GM21529 (cell line): Measurements from ENCODE around the gene SLC5A5.
"Not testable (repeated sequence)": the region's sequence is repeated elsewhere in the genome, so short reads cannot be mapped to it uniquely, and the experiment has no call there.

Experiments
- ATAC-seq: cut with Tn5 transposase; IDR thresholded peaks from one replicate; pipeline ENCODE4 v1.9.1; 2021; ENCODE audit not compliant: unreplicated experiment

The SLC5A5 gene

DNA sequence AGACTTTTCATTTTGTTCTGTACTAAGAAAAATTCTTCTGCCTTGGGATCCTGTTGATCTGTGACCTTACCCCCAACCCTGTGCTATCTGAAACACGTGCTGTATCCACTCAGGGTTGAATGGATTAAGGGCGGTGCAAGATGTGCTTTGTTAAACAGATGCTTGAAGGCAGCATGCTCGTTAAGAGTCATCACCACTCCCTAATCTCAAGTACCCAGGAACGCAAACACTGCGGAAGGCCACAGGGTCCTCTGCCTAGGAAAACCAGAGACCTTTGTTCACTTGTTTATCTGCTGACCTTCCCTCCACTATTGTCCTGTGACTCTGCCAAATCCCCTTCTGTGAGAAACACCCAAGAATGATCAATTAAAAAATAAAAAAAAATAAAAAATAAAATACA is 47.4 kb downstream of the SLC5A5 start:
- ATAC-seq: not testable (repeated sequence)

DNA sequence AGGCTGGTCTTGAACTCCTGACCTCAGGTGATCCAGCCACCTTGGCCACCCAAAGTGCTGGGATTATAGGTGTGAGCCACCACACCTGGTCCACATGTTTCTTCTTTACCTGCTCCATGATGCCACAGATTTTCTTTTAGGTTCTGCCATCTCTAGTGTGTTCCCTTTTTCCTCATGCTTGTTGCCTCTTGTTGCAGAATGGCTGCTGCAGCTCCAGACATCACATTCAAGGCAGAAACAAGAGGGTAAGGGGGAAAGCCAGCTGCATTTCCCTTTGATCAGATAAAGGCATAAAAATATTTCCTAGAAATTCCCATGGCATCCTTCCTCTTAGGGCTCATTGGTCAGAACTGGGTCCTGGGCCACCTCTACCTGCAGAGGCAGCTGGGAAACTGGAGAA is 48.8 kb downstream of the SLC5A5 start:
- ATAC-seq: no peak

DNA sequence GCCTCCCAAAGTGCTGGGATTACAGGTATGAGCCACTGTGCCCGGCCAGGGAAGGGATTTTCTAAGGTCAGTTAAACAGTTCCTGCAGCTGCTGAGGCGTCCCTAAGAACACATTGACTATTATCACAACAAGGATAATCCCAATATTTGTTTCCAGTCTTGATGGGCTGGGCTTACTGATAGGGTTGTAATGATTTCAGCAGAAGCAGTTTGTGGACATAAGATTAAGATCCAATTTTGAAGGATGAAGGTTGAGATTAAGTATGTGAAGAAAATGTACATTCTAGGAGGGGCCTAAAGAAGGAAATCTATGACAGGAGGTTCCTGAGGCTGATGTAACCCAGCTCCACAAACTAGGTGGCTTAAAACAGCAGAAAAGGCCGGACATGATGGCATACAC is 50.4 kb downstream of the SLC5A5 start:
- ATAC-seq: no peak

DNA sequence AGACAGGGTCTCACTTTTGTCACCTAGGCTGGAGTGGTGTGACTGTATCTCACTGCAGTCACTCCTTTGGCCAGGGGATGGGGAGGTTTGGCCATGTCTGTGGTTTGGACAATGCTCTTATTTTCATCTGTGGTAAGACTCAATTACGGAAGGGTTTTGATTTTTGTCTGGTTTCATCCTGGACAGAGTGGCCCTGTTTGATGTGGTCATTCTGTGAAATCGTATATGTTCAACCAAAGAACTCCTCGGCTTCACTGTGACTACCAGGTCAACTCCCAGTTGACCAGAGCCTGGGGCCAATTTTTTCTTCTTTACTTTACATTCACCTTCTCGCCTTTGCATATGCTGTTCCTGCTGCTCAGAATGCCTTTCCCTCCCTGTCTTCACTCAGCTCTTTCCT is 54.3 kb downstream of the SLC5A5 start:
- ATAC-seq: no peak

DNA sequence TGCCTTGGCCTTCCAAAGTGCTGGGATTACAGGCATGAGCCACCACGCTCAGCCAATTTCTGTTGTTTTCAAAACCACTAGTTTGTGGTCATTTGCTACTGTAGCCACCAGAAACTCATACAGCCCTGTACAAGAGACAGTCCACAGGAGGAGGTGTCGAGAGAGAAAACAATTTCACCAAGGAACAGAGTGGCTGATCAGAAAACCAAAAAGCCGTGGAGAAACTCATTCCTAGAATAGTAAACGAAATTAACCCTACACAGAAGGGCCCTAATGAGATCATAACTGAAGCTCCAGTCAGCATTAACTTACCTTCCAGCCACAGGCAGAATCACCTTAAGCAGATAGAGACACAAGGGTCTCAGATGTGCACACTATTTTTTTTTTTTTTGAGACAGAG is 57.3 kb downstream of the SLC5A5 start:
- ATAC-seq: no peak

DNA sequence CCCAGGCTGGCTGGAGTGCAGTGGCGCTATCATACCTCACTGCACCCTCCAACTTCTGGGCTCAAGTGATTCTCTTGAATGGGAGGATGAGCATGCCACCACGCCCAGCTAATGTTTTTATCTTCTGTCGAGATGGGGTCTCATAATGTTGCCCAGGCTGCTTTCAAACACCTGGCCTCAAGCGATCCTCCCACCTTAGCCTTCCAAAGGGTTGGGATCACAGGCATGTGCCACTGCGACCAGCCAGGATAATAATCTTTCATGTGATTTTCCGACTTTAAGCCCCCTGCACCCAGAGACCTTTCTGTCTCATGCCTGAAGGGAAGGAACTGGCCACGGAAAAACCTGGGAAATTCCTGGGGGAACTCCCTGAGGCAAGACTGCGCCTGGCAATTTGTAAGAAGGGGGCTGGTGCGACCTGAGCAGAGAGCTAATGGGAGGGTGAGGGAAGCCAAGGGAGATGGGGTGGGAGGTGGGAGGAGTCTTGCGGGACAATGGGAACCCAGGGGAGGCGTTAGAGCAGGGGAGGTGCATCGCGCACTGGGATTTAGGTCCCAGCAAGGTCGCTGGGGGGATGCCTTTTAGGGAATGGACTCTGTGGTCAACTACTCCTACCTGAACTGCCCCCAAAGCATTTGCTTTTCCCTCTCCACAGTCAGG is 59.9 kb downstream of the SLC5A5 start:
- no peak for ATAC-seq

DNA sequence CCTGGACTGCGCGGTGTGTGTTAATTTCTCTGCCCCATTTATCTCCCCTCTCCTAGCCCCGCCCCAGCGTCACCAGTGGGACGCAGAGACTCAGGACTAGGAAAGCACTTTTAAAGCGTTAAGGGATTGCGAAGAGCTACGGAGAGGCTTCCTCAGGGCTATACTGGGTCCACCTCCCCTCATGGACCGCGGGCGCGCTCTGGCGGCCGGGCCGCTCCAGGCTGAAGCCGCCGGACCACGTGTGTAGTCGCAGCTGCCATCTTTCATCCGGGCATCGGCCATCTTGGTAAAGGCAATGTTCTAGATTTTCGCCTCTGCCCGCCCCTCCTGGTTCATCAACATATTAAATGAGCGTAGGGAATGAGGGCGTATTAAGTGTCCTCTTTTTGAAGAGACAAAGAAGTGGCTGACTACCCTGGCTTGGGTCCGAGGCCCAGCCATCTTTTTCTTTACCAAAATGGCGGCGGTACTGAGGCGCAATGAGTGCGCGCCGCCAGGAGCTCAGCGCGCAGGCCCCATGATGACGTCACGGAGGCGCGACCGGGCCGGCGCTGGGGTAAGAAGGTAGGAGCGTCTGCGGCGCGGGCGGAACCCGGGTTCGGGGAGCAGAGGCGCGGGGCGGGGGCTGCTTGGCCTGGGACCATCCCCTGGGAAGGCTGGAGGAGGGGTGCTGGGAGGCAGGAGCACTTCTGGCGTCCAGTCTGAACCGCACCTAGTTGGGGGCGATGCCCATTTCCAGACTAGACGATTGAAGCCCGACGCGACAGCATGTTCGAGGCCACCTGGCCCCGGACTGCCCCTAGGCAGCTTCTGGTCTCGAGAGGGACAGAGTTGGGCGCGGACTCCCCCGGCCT is 61.0 kb downstream of the SLC5A5 start, which contains the start of gene CCDC124:
Gene CCDC124, plus strand, starts transcription at position 531 of the 854 bp plus-strand sequence. CDS start 3,406 bp downstream, outside the sequence.
- ATAC-seq: peak; percentile 78

DNA sequence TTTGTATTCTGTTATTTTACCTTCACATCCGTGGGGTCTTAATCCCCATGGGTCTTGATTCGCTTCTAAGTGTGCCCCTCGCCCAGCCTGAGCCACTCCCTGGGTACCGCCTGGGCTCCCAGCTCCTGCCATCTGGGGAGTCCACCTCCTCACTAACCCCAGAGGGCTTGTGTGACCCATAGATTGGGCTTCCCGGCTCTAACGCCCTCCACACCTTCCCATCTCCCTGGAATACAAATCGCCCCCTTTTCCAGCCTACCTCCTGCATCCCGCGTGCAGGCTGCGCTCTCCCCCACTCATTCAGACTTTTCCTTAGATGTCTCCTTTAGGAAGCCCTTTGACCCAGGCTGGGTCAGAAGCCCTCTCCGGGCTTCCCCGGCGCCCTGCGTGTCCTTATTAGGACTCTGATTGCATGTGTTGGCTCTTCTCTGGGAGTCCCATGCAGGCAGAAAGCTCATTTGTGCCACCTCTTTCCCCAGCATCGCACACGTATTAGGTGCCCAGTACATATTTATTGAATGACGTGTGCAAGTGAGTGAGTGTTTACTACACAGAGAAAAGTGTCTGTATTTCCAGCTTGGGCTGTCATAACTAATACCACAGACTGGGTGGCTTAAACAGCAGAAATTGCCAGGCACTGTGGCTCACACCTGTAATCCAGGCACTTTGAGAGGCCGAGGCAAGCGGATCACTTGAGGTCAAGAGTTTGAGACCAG is 61.8 kb downstream of the SLC5A5 start:
- no peak for ATAC-seq

DNA sequence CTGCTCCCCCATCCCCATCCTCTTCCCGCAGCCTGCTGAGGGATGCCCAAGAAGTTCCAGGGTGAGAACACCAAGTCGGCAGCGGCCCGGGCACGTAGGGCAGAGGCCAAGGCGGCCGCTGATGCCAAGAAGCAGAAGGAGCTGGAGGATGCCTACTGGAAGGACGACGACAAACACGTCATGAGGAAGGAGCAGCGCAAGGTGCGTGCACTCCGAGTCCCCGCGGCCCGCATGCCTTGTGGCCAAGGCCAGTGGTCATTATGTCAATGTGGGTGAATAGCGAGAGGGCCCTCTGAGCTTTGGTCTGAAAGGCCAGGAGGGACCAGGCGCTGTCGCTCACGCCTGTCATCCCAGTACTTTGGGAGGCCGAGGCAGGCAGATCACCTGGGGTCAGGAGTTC is 64.6 kb downstream of the SLC5A5 start:
- no peak for ATAC-seq

DNA sequence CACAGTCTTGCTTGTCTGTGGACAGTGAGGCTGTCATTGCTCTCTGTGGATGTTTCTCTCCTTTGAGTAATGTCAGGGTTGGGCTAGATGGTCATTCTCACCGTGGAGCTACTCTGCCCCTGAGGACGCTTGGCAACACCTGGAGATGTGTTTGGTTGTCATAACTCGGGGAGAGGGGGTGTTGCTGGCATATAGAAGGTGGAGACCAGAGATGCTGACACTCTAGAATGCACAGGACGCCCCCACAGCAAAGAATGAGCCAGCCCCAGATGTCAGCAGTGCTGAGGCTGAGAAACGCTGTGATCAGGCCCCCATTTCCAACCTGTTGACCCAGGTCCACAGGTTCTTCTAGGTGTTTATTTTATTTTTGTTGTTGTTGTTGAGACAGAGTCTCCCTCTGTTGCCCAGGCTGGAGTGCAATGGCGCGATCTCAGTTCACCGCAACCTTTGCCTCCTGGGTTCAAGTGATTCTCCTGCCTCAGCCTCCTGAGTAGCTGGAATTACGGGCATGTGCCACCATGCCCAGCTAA is 65.7 kb downstream of the SLC5A5 start:
- ATAC-seq: no peak

DNA sequence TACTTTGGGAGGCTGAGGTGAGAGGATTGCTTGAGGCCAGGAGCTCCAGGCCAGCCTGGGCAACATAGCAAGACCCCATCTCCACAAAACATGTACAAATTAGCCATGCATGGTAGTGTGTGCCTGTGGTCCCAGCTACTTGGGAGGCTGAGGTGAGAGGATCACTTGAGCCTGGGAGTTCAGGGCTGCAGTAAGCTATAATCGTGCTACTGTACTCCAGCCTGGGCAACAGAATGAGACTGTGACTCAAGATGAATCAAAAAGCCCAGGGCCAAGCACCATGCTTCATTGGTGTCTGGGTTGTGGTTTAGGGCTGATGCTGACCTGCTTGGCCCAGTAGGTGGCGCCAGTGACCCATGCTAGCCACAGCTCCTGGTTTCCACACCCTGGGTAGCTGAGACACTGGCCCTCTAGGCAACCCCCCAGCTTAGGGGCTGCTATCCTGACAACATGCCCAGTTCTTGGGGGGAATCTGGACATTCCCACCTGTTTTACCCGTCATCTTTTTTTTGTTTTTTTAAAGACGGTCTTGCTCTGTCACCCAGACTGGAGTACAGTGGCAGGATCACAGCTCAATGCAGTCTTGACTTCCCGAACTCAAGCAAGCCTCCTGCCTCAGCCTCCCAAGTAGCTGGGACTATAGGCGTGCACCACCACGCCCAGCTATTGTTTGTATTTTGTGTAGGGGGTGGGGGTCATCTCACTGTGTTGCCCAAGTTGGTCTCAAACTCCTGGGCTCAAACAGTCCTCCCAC is 66.5 kb downstream of the SLC5A5 start:
- ATAC-seq: peak; percentile 56

DNA sequence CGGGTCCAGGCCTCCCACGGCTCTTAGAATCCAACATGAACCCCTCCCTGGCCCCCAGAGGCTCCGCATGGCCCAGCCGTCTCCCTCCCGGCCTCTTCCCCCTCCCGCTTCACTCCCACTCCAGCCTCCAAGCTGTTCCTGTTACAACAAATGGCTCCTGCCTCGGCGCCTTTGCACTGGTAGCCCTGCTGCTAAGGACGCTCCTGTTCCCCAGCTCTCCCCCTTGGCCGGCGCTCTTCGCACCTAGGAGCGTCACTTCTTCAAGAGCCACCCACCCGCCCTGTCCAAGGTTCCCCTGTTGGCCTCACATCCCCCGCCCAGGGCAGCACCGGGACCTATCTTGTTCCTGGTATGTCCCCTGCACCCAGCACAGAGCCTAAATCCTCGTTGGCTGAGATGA is 70.4 kb downstream of the SLC5A5 start:
- no peak for ATAC-seq

DNA sequence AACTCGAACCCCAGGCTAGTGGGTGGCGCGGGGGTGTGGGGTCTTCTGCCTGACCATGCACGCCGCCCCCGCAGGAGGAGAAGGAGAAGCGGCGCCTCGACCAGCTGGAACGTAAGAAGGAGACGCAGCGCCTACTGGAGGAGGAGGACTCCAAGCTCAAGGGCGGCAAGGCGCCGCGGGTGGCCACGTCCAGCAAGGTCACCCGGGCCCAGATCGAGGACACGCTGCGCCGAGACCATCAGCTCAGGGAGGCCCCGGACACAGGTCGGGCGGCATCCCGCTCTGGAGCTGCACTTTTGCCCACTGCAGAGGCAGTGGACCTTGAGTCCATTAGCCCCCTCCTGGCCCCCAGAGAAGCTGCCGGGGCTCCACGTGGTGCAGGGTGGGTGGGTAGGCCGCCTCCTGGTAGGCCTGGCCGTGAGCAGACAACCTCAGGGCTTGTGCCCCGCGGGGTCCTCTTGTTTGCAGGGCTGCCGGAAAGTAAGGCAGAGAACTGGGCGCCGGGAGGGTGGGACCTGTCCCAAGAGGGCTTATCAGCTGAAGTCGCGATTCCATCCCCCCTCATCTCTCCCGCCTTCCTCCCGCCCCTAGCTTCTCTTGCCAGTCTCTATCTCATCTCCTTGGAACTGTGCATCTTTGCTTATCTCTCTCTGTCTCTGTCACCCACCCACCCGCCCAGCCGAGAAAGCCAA is 71.0 kb downstream of the SLC5A5 start:
- no peak for ATAC-seq

DNA sequence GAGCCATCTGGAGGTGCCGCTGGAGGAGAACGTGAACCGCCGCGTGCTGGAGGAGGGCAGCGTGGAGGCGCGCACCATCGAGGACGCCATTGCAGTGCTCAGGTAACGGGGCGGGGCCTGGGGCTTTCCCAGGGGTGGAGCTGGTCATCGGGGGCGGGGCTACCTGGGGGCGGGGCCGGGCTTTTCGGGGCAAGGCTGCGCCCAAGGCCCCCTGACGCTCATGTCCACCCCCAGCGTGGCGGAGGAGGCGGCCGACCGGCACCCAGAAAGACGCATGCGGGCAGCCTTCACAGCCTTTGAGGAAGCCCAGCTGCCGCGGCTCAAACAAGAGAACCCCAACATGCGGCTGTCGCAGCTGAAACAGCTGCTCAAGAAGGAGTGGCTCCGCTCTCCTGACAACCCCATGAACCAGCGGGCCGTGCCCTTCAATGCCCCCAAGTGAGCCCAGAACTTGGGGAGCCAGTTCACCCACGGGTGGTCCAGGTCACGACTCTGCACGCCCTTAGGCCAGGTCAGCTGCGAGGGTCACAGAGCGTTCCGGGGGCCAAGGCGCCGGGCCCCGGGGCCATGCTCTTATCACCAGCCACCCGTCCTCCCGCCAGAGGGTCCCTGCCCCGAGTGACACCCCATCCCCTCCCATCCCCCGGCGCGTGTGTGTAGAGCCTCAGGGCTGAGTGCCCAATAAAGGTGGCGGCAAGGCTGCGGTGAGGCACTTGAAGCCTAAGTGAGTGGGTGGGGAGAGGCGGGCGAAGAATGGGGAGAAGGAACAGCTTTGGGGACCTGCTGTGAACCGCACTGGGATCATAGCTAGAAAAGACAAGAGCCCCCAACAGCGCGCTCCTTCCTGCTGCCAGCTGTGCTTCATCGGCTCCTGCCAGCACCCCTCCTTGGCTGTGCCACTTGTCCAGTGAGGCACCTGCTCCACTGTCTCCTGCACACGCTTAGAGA is 71.8 kb downstream of the SLC5A5 start:
- no peak for ATAC-seq

DNA sequence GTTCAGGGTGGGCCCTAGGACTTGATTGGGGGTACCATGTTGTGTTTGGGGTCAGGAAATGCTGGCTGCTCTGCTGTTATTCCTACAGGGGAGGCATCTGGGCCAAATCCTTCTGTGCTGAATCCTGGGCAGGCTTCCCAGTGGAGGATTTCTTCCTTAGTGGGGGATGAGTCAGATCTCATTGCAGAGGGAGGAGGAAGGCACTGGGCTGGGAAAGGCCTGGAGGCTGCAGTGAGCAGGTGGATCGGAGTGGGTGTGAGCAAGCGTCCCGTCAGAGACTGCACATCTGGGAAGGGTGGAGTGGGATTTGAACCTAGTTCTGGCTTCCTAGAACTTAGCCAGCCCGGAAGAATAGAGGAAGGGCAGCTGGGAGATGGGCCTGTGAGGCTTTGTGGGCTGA is 72.6 kb downstream of the SLC5A5 start:
- ATAC-seq: no peak
